Cardiac muscle cell (in vitro differentiated cells and primary cell): ENCODE data around the gene PACS2. TPM values are rescaled to one million over a fixed set of nuclear protein-coding genes. Genes with fewer than 3 reads are reported as not detected.
"Not testable (repeated sequence)": the region's sequence is repeated elsewhere in the genome, so short reads cannot be mapped to it uniquely, and the experiment has no call there.

Experiments used
- DNase-seq, 2 donors: peaks; one replicate each; pipeline versions ENCODE4 v3.0.0 to v3.0.0-alpha.2; 2010 to 2017; ENCODE audit warnings: low read depth in 1 of 2, low spot score in 1 of 2
- H3K27ac ChIP-seq: fragments of 200-600 bp; sonication (generic); 2 replicates; pipeline ENCODE4 v1.5.1; 2016
- H3K27me3 ChIP-seq: fragments of 200-600 bp; sonication (generic); 2 replicates; pipeline ENCODE4 v1.6.0; 2016; ENCODE audit warnings: control low read depth
- H3K36me3 ChIP-seq: fragments of 200-600 bp; sonication (generic); 2 replicates; pipeline ENCODE4 v1.5.1; 2016; ENCODE audit warnings: control low read depth
- H3K4me1 ChIP-seq: fragments of 200-600 bp; sonication (generic); 2 replicates; pipeline ENCODE4 v1.8.1; 2017; ENCODE audit warnings: low read depth, mild to moderate bottlenecking, mixed run types
- H3K4me3 ChIP-seq: fragments of 200-600 bp; sonication (generic); 2 replicates; pipeline ENCODE4 v1.5.1; 2016; ENCODE audit warnings: mild to moderate bottlenecking
- H3K9me3 ChIP-seq: fragments of 200-600 bp; sonication (generic); 2 replicates; pipeline ENCODE4 v1.5.1; 2017; ENCODE audit warnings: low read depth, mild to moderate bottlenecking, control low read depth
- CTCF ChIP-seq: IDR thresholded peaks from 2 replicates; pipeline ENCODE4 v1.5.1; 2012; ENCODE audit warnings: low read depth, mild to moderate bottlenecking, low read length
- polyA plus RNA-seq: library from polyadenylated mRNA; unstranded; fragments of >200 nt; fragmentation: Nextera tagmentation; extraction: Ambion mirVana; gene quantifications from 2 replicates; pipeline ENCODE4 v1.2.1, GENCODE V29; 2016
- total RNA-seq: library from RNA; depleted of rRNA; stranded (reverse); fragments of >200 nt; gene quantifications from 2 replicates; pipeline ENCODE4 v1.2.3, GENCODE V29; 2016

Gene PACS2
- total and polyA plus RNA-seq, 2 experiments from 2014 or later = 66.1 to 144 TPM

GRCh38 chr14:105272623-105273022 is 41.9 kb upstream of the PACS2 start:
- no peaks in the 10 kb centered on the region for H3K36me3 ChIP-seq
- H3K27ac ChIP-seq = no peak overlapping the region
- TF ChIP-seq CTCF = no peak
- no peaks in the 10 kb centered on the region for H3K9me3 ChIP-seq
- H3K27me3 ChIP-seq = no peaks in the 10 kb centered on the region
- H3K4me1 ChIP-seq = no peaks in the 10 kb centered on the region
- H3K4me3 ChIP-seq = no peak overlapping the region
- DNase-seq = no peak

GRCh38 chr14:105273062-105273461 is 41.5 kb upstream of the PACS2 start:
- Histone ChIP-seq H3K4me3 (no peak overlapping the region), H3K9me3 (no peaks in the 10 kb centered on the region)

DNA sequence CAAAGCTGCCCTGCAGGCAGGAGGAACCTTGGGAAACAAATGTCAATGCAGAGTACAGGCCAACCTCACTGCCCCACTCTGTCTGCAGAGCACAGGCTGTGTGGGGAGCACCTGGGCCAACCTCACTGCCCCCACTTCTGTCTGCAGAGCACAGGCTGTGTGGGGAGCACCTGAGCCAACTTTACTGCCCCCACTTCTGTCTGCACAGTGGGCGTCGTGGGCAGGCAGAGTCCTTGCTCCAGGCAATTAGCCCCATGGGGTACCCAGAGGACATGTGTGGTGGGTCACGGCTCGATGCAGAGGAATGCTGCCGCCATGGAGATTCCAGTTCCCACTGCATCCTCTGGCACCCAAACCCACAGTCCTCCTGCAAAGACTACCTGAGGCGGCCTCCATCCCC is 39.9 kb upstream of the PACS2 start:
- Histone ChIP-seq H3K4me1 (no peaks in the 10 kb centered on the region), H3K36me3 (no peaks in the 10 kb centered on the region), H3K27me3 (no peaks in the 10 kb centered on the region), H3K27ac (no peak overlapping the region), H3K4me3 (no peak overlapping the region), H3K9me3 (no peaks in the 10 kb centered on the region)
- DNase-seq = no peak
- TF ChIP-seq CTCF = no peak

More at GRCh38 chr14:105273062-105273461, 41.5 kb upstream of the PACS2 start:
- DNase-seq = no peak
- H3K4me1 ChIP-seq = no peaks in the 10 kb centered on the region
- no peaks in the 10 kb centered on the region for H3K27me3 ChIP-seq
- TF ChIP-seq CTCF = no peak
- H3K36me3 ChIP-seq = no peaks in the 10 kb centered on the region
- H3K27ac ChIP-seq = no peak overlapping the region

- peak in 1 of 2 donors; percentile 80 for DNase-seq
- Histone ChIP-seq H3K4me1 (no peaks in the 10 kb centered on the region), H3K27ac (no peak overlapping the region), H3K36me3 (no peaks in the 10 kb centered on the region), H3K27me3 (no peaks in the 10 kb centered on the region), H3K9me3 (no peaks in the 10 kb centered on the region), H3K4me3 (no peak overlapping the region)
- TF ChIP-seq CTCF = no peak
Measured at GRCh38 chr14:105275267-105275946, 39.1 kb upstream of the PACS2 start.

DNA sequence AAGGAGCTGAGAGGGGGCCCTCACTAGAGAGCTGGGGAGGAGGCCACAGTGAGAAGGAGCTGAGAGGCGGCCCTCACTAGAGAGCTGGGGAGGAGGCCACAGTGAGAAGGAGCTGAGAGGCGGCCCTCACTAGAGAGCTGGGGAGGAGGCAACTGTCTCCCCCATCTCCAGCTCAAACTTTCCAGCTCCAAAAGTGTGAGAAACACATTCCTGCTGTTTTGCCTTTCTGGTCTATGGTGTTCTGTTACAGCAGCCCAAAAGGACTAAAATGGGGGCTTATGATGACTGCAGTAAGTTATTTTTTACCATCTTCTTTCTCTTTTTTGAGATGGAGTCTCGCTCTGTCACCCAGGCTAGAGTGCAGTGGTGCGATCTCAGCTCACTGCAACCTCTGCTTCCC is 37.1 kb upstream of the PACS2 start:
- H3K36me3 ChIP-seq, H3K4me1 ChIP-seq, DNase-seq, H3K4me3 ChIP-seq, H3K9me3 ChIP-seq, H3K27me3 ChIP-seq, H3K27ac ChIP-seq: not testable (repeated sequence)

DNA sequence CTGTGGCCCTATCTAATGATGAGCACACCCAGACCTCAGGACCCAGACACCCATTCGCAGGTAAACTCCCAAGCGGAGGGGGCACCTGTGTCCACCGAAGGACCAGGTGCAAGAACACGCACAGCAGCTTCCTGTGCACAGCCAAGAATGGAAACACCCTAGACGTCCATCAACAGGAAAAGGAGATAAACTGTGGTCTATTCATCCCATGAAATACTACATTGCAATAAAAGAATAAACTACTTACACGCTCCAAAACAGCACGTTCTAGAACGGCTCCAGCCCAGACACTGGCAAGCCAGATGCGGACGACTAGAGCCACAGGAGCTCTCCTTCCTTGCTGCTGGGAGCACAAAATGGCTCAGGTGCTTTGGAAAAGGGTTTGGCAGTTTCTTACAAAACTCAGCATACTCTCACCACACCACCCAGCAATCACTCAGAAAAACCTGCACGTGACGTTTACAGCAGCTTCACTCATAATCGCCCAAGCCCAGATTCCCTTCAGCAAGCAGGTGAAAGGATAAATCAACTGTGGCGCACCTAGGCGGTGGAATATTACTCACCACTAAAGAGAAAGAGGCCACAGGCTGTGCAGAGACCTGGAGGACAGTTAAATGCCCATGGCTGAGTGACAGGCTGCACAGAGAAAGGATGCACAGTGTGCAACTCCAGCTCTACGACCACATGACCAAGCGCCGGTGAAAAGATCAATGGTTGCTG is 34.7 kb upstream of the PACS2 start:
- H3K9me3 ChIP-seq = no peaks in the 10 kb centered on the region
- no peak overlapping the region for H3K4me3 ChIP-seq

More for the DNA sequence above, 34.7 kb upstream of the PACS2 start:
- no peak overlapping the region for H3K27ac ChIP-seq
- no peak for TF ChIP-seq CTCF
- no peaks in the 10 kb centered on the region for H3K27me3 ChIP-seq
- H3K36me3 ChIP-seq = no peaks in the 10 kb centered on the region
- H3K4me1 ChIP-seq = no peaks in the 10 kb centered on the region
- no peak for DNase-seq
